K562 (cell line): ENCODE data around the gene KCNH2. TPM values are rescaled to one million over a fixed set of nuclear protein-coding genes. Genes with fewer than 3 reads are reported as not detected.

Experiments used
- CEBPB ChIP-seq: fragments of 450-650 bp; IDR thresholded peaks from 2 replicates; pipeline ENCODE4 v1.6.1; 2016; ENCODE audit warnings: missing genetic modification characterization, missing compliant biosample characterization
- CSDE1 ChIP-seq, 2 experiments: fragments of 450-650 bp; IDR thresholded peaks; 2 replicates each; pipeline ENCODE4 v1.6.1; 2016; ENCODE audit warnings: mild to moderate bottlenecking in 1 of 2
- GABPA ChIP-seq: fragments of 200-800 bp; sonication (Bioruptor generic); conservative IDR thresholded peaks from 2 replicates; pipeline ENCODE4 v1.6.1; 2016; ENCODE audit warnings: low read depth, missing genetic modification characterization, missing compliant biosample characterization
- HDAC3 ChIP-seq: fragments of 450-650 bp; IDR thresholded peaks from 2 replicates; pipeline ENCODE4 v1.6.1; 2018; ENCODE audit warnings: borderline replicate concordance, mild to moderate bottlenecking, moderate library complexity; ENCODE audit not compliant: partially characterized antibody
- HDAC6 ChIP-seq: IDR thresholded peaks from 2 replicates; pipeline ENCODE4 v1.6.1; 2012; ENCODE audit warnings: low read depth, mild to moderate bottlenecking, control low read depth, inconsistent platforms, low read length, moderate library complexity
- KDM5B ChIP-seq: fragments of 200-600 bp; sonication (generic); IDR thresholded peaks from 2 replicates; pipeline ENCODE4 v1.6.1; 2012; ENCODE audit warnings: low read depth, mild to moderate bottlenecking, moderate library complexity, low read length, control low read depth, inconsistent platforms; ENCODE audit not compliant: insufficient replicate concordance
- KLF6 ChIP-seq: fragments of 250-450 bp; sonication (Bioruptor Pico); IDR thresholded peaks from 2 replicates; pipeline ENCODE4 v1.4.0; 2020; ENCODE audit warnings: mild to moderate bottlenecking, moderate library complexity, borderline replicate concordance
- L3MBTL2 ChIP-seq: fragments of 450-650 bp; IDR thresholded peaks from 2 replicates; pipeline ENCODE4 v1.6.1; 2016; ENCODE audit warnings: mild to moderate bottlenecking, moderate library complexity
- NELFE ChIP-seq: IDR thresholded peaks from 2 replicates; pipeline ENCODE4 v1.6.1; 2011; ENCODE audit warnings: mild to moderate bottlenecking; ENCODE audit not compliant: insufficient read depth, insufficient read length
- POLR2A ChIP-seq: fragments of 450-650 bp; conservative IDR thresholded peaks from 2 replicates; pipeline ENCODE4 v1.6.1; 2016
- RCOR1 ChIP-seq, 2 experiments: IDR thresholded peaks; 2 replicates each; pipeline ENCODE4 v1.6.1; 2012; ENCODE audit warnings: low read depth in 2 of 2, low read length in 2 of 2, borderline replicate concordance in 1 of 2, improper control_type of control experiment in 1 of 2
- RUNX1 ChIP-seq: sonication (generic); IDR thresholded peaks from 2 replicates; pipeline ENCODE4 v1.6.1; 2016; ENCODE audit warnings: antibody characterized with exemption, low read depth
- SAP30 ChIP-seq: fragments of 200-600 bp; sonication (generic); IDR thresholded peaks from 2 replicates; pipeline ENCODE4 v1.6.1; 2012; ENCODE audit warnings: borderline replicate concordance, low read depth, mild to moderate bottlenecking, moderate library complexity, low read length, control low read depth, inconsistent platforms; ENCODE audit not compliant: insufficient read depth, poor library complexity, severe bottlenecking
- TCF3 ChIP-seq: sonication (generic); formaldehyde crosslinking; IDR thresholded peaks from 2 replicates; pipeline ENCODE4 v1.4.0; 2020; ENCODE audit warnings: mild to moderate bottlenecking, missing genetic modification reagents
- TOE1 ChIP-seq, 2 experiments: fragments of 450-650 bp in 1 of 2; sonication (generic) in 1 of 2; formaldehyde crosslinking in 1 of 2; IDR thresholded peaks; 2 replicates each; pipeline versions ENCODE4 v1.7.1 to v1.8.0; 2016 to 2022; ENCODE audit warnings: borderline replicate concordance in 2 of 2, mild to moderate bottlenecking in 2 of 2, antibody characterized with exemption in 1 of 2, inconsistent platforms in 1 of 2, low read depth in 1 of 2, missing genetic modification reagents in 1 of 2, moderate library complexity in 1 of 2
- ZC3H11A ChIP-seq: IDR thresholded peaks from 2 replicates; pipeline ENCODE4 v1.6.1; 2012; ENCODE audit warnings: low read depth, low read length, improper control_type of control experiment
- ZNF133 ChIP-seq: fragments of 250-450 bp; sonication (Bioruptor Pico); IDR thresholded peaks from 2 replicates; pipeline ENCODE4 v1.4.0; 2020; ENCODE audit warnings: mild to moderate bottlenecking
- ZNF224 ChIP-seq: sonication (generic); formaldehyde crosslinking; IDR thresholded peaks from 2 replicates; pipeline ENCODE4 v1.8.0; 2022; ENCODE audit warnings: mild to moderate bottlenecking, missing genetic modification reagents
- ZNF583 ChIP-seq: fragments of 250-450 bp; sonication (Bioruptor Pico); IDR thresholded peaks from 2 replicates; pipeline ENCODE4 v1.4.0; 2020
- ZNF609 ChIP-seq: sonication (generic); formaldehyde crosslinking; IDR thresholded peaks from 2 replicates; pipeline ENCODE4 v1.8.1; 2023; ENCODE audit warnings: missing genetic modification reagents, mild to moderate bottlenecking, borderline replicate concordance
- ZNF76 ChIP-seq: fragments of 250-450 bp; sonication (Bioruptor Pico); IDR thresholded peaks from 2 replicates; pipeline ENCODE4 v1.4.0; 2020; ENCODE audit warnings: mild to moderate bottlenecking, moderate library complexity, borderline replicate concordance
- polyA plus RNA-seq, 8 experiments: library from polyadenylated mRNA; depleted of rRNA in 4 of 8; stranded (reverse) in 5 of 8; unstranded in 3 of 8; fragments of >200 nt; fragmentation: Nextera tagmentation in 2 of 8; fragmentation: Illumina TruSeq in 1 of 8; extraction: Ambion mirVana in 2 of 8; extraction: Trizol in 1 of 8; gene quantifications; 2 replicates each; pipeline versions ENCODE4 v1.2.1 to v1.2.3, GENCODE V29; 2011 to 2014; ENCODE audit warnings: inconsistent platforms in 1 of 8, missing spikeins in 1 of 8
- total RNA-seq, 7 experiments: library from RNA; depleted of rRNA in 6 of 7; stranded (reverse); fragments of >200 nt in 6 of 7; fragmentation: Illumina TruSeq in 2 of 7; extraction: Trizol in 2 of 7; gene quantifications; 2 replicates each; pipeline versions ENCODE4 v1.2.1 to v1.2.3, GENCODE V29; 2011 to 2021; ENCODE audit warnings: low replicate concordance in 1 of 7

KCNH2 gene
- total and polyA plus RNA-seq, 9 of the 15 experiments (the other 6 are each of a cell fraction or from before 2014, with no cell fraction given), result 18.1 to 368 (median 218) TPM

GRCh38 chr7:150954986-150955518, 23.1 kb downstream of the KCNH2 start (continued):
- TF ChIP-seq ZNF609 (CRISPR knock-in tag) (no peak; the same call in 1 of the 2 replicates), POLR2A (no peak), L3MBTL2 (peak; percentile 76), RUNX1 (no peak), ZNF133 (no peak), NELFE (no peak), CSDE1 (IDR thresholded peaks at IDR 0.05) (no peak), ZNF76 (no peak), ZNF583 (CRISPR knock-in tag) (peak; percentile 57; the same call in 1 of the 2 replicates), KDM5B (peak; percentile 65), ZC3H11A (no peak), KLF6 (0 out of 2 replicates have a peak, but pooled peaks have one; percentile 22), SAP30 (peak; percentile 81), TOE1 (IDR thresholded peaks at IDR 0.05; ENCODE audit: borderline replicate concordance) (no peak), TOE1 (CRISPR knock-in tag; IDR thresholded peaks at IDR 0.05; ENCODE audit: borderline replicate concordance, low read depth) (0 out of 2 replicates have a peak, but pooled peaks have one; percentile 79), TCF3 (0 out of 2 replicates have a peak, but pooled peaks have one; percentile 29), GABPA (tag) (no peak), RCOR1 (IDR thresholded peaks at IDR 0.05; ENCODE audit: borderline replicate concordance in 1 of 2, low read depth in 2 of 2, low read length in 2 of 2) (no peak), ZNF224 (no peak), HDAC3 (no peak), CEBPB (no peak), HDAC6 (no peak)
